MM.1S (cell line): ENCODE results near the gene SYTL3.

Experiments used
- DNase-seq: peaks from one replicate; pipeline ENCODE4 v3.0.0-alpha.2; 2015
- H2AFZ ChIP-seq: fragments of 300-600 bp; sonication (generic); 2 replicates; pipeline ENCODE4 v1.6.0; 2016; ENCODE audit warnings: antibody characterized with exemption, low read length
- H3F3A ChIP-seq: fragments of 300-600 bp; sonication (generic); 2 replicates; pipeline ENCODE4 v1.6.1; 2016; ENCODE audit warnings: mild to moderate bottlenecking, antibody characterized with exemption, low read length, moderate library complexity, mixed read lengths; ENCODE audit not compliant: insufficient read depth
- H3K27ac ChIP-seq: fragments of 300-600 bp; sonication (generic); 2 replicates; pipeline ENCODE4 v1.5.1; 2016; ENCODE audit warnings: mild to moderate bottlenecking, low read length
- H3K27me3 ChIP-seq: fragments of 300-600 bp; sonication (generic); replicated peaks from 2 replicates; pipeline ENCODE4 v1.6.0; 2016; ENCODE audit warnings: low read length; ENCODE audit not compliant: insufficient read depth
- H3K36me3 ChIP-seq: fragments of 300-600 bp; sonication (generic); replicated peaks from 2 replicates; pipeline ENCODE4 v1.6.1; 2016; ENCODE audit warnings: mild to moderate bottlenecking, low read length, mixed read lengths; ENCODE audit not compliant: insufficient read depth
- H3K4me1 ChIP-seq: fragments of 300-600 bp; sonication (generic); 2 replicates; pipeline ENCODE4 v1.6.1; 2016; ENCODE audit warnings: low read length, mixed read lengths
- H3K4me2 ChIP-seq: fragments of 300-600 bp; sonication (generic); 2 replicates; pipeline ENCODE4 v1.6.0; 2016; ENCODE audit warnings: low read depth, low read length
- H3K4me3 ChIP-seq: fragments of 300-600 bp; sonication (generic); 2 replicates; pipeline ENCODE4 v1.5.1; 2016; ENCODE audit warnings: low read length, mixed read lengths
- H3K79me2 ChIP-seq: fragments of 300-600 bp; sonication (generic); 2 replicates; pipeline ENCODE4 v1.6.1; 2016; ENCODE audit warnings: mixed run types, low read length, mixed read lengths
- H3K9ac ChIP-seq: fragments of 300-600 bp; sonication (generic); 2 replicates; pipeline ENCODE4 v1.6.1; 2016; ENCODE audit warnings: low read length, mixed read lengths
- H3K9me2 ChIP-seq: fragments of 300-600 bp; sonication (generic); replicated peaks from 2 replicates; pipeline ENCODE4 v1.6.1; 2016; ENCODE audit warnings: mild to moderate bottlenecking, low read length, mixed read lengths; ENCODE audit not compliant: insufficient read depth
- H3K9me3 ChIP-seq: fragments of 300-600 bp; sonication (generic); replicated peaks from 2 replicates; pipeline ENCODE4 v1.6.1; 2016; ENCODE audit warnings: mild to moderate bottlenecking, low read length, mixed read lengths; ENCODE audit not compliant: insufficient read depth
- H4K20me1 ChIP-seq: fragments of 300-600 bp; sonication (generic); 2 replicates; pipeline ENCODE4 v1.6.1; 2016; ENCODE audit warnings: mild to moderate bottlenecking, low read length, moderate library complexity, mixed read lengths; ENCODE audit not compliant: insufficient read depth
- EZH2 ChIP-seq: fragments of 300-600 bp; sonication (generic); optimal IDR thresholded peaks from 2 replicates; pipeline ENCODE3; 2017; ENCODE audit warnings: low read depth, mild to moderate bottlenecking, antibody characterized with exemption, low read length, mixed read lengths
- EZH2phosphoT487 ChIP-seq: fragments of 300-600 bp; sonication (generic); IDR thresholded peaks from 2 replicates; pipeline ENCODE4 v1.6.1; 2018; ENCODE audit warnings: antibody characterized with exemption, low read length
- TF ChIP-seq, protein P1 (sequence below): fragments of 300-600 bp; sonication (generic); IDR thresholded peaks from 2 replicates; pipeline ENCODE4 v1.5.1; 2016; ENCODE audit warnings: antibody characterized with exemption, low read length, mixed read lengths

SYTL3 gene, protein sequence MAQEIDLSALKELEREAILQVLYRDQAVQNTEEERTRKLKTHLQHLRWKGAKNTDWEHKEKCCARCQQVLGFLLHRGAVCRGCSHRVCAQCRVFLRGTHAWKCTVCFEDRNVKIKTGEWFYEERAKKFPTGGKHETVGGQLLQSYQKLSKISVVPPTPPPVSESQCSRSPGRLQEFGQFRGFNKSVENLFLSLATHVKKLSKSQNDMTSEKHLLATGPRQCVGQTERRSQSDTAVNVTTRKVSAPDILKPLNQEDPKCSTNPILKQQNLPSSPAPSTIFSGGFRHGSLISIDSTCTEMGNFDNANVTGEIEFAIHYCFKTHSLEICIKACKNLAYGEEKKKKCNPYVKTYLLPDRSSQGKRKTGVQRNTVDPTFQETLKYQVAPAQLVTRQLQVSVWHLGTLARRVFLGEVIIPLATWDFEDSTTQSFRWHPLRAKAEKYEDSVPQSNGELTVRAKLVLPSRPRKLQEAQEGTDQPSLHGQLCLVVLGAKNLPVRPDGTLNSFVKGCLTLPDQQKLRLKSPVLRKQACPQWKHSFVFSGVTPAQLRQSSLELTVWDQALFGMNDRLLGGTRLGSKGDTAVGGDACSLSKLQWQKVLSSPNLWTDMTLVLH

DNA sequence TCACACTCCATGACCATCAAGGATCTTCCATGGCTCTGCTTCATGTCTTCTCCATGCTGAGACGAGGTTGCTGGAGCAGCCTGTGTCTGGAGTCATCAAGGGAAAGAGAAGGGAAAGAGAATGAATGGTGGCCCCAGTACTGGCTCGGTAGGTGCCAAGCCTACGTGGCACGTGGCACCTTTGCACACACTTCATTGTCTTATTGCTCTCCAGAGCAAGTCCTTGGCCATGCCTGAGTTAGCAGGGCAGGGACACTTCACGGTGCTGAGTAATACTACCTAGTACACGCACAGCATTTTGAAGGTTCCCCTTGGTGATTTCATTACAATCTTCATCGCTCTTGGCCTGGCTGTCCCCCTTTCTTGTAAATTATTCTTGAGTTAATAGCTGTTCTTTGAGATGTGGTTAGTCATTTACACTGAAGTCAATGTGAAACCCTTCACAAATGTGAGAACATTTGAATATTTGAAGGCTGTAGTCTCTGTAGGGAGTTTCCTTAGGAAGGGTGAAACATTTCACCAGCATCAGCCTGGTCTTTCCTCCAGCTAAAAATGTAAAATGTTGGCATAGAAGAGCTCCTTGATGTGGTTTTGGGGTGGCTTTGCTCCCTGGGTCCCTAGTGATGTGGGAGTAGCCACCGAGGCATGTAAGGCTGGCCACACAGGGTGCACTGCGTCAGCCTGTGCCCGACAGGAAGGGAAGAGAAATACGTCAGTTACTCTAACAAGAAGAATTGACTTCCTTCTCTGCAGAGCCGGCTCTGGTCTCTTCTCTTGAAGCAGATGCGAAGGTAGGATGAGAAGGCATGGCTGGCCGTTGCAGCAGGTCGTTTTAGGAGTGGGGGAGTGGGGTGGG is at the start of gene SYTL3:
SYTL3 (plus strand) TSS at position 766 of the 855 bp plus-strand sequence. CDS start 13,215 bp downstream, outside the sequence.
- Histone ChIP-seq H3K27me3 (peaks cover 3% of the 10 kb centered on the region; the same call in 1 of the 2 replicates), H3K4me1 (peaks cover 22% of the 10 kb centered on the region), H3F3A (peaks cover 24% of the 10 kb centered on the region), H3K4me3 (no peak within 1 kb of the TSS), H3K36me3 (no peaks in the 10 kb centered on the region), H3K79me2 (no peaks in the 10 kb centered on the region), H3K9me2 (no peaks in the 10 kb centered on the region), H2AFZ (no peak within 1 kb of the TSS), H4K20me1 (no peaks in the 10 kb centered on the region), H3K27ac (peak within 1 kb of the TSS; percentile 27; the same call in 1 of the 2 replicates), H3K9ac (no peak within 1 kb of the TSS), H3K4me2 (no peak within 1 kb of the TSS), H3K9me3 (no peaks in the 10 kb centered on the region)
- DNase-seq: peak; percentile 34
- TF ChIP-seq EZH2phosphoT487 (no peak), EZH2 (no peak)
- TF ChIP-seq, protein P1, sequence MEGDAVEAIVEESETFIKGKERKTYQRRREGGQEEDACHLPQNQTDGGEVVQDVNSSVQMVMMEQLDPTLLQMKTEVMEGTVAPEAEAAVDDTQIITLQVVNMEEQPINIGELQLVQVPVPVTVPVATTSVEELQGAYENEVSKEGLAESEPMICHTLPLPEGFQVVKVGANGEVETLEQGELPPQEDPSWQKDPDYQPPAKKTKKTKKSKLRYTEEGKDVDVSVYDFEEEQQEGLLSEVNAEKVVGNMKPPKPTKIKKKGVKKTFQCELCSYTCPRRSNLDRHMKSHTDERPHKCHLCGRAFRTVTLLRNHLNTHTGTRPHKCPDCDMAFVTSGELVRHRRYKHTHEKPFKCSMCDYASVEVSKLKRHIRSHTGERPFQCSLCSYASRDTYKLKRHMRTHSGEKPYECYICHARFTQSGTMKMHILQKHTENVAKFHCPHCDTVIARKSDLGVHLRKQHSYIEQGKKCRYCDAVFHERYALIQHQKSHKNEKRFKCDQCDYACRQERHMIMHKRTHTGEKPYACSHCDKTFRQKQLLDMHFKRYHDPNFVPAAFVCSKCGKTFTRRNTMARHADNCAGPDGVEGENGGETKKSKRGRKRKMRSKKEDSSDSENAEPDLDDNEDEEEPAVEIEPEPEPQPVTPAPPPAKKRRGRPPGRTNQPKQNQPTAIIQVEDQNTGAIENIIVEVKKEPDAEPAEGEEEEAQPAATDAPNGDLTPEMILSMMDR: no peak

DNA sequence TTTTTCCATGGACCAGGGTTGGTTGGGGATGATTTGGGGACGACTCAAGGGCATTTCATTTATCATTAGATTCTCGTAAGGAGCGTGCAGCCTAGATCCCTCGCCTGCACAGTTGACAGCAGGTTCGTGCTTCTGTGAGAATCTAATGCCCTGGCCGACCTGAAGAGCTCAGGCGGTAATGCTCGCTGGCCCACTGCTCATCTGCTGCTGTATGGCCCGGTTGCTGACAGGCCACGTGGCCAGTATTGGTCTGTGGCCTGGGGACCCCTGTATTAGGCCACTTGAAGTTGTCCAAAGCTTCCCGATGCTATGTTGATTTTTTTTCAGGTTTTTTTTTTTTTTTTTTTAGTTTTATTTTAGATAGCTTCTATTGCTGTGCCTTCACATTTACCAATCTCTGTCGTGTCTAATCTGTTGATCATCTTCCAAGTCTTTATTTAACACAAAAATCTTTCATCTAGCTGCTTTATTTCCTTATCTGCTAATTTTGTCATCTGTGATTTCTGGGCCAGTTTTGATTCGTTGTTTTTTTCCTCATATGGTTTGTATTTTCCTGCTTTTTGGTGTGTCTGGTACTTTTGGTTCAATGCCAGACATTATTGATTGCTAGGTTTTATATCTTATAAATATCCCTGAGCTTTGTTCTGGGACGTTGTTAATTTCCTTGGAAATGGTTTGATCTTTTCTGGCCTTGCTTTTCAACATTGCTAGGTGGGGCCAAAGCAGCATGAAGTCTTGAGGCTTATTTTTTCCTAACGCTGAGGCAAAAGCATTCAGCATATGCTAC is 46.4 kb upstream of the SYTL3 start:
- H3K27ac ChIP-seq: no peak overlapping the region
- H3K4me3 ChIP-seq: no peak overlapping the region
- H3K27me3 ChIP-seq: no peaks in the 10 kb centered on the region
- H2AFZ ChIP-seq: no peak overlapping the region
- no peak overlapping the region for H3K9ac ChIP-seq
- H3F3A ChIP-seq: no peaks in the 10 kb centered on the region
- H3K9me3 ChIP-seq: no peaks in the 10 kb centered on the region
- H3K4me1 ChIP-seq: no peaks in the 10 kb centered on the region
- no peaks in the 10 kb centered on the region for H4K20me1 ChIP-seq
- no peak for DNase-seq
- no peak overlapping the region for H3K4me2 ChIP-seq
- no peaks in the 10 kb centered on the region for H3K79me2 ChIP-seq
- no peaks in the 10 kb centered on the region for H3K36me3 ChIP-seq
- TF ChIP-seq EZH2 (no peak), EZH2phosphoT487 (no peak)
- TF ChIP-seq, protein P1: no peak
- no peaks in the 10 kb centered on the region for H3K9me2 ChIP-seq

DNA sequence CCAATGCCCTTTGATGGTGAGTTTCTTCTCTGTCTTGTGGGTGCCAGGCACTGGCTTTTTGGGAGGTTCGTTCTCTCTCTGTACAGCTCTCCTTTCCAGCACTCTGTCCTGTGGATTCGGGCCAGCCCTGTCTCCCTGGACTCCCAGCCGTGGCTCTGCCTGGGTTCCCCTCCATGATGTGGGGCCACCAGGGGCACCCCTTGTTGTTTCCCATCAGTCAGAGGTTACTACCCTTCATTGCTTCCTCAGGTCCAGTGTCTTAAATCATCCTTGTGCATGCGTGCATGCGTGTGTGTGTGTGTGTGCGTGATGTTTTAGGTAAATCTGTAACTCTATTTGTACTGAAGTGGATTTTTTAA is 45.8 kb upstream of the SYTL3 start:
- TF ChIP-seq EZH2 (no peak), EZH2phosphoT487 (no peak)
- TF ChIP-seq, protein P1: no peak
- no peak overlapping the region for H3K27ac ChIP-seq
- no peak overlapping the region for H3K4me2 ChIP-seq
- no peaks in the 10 kb centered on the region for H3F3A ChIP-seq
- H3K79me2 ChIP-seq: no peaks in the 10 kb centered on the region
- no peak overlapping the region for H3K4me3 ChIP-seq
- no peaks in the 10 kb centered on the region for H3K27me3 ChIP-seq
- H3K36me3 ChIP-seq: no peaks in the 10 kb centered on the region
- no peaks in the 10 kb centered on the region for H3K9me3 ChIP-seq
- no peaks in the 10 kb centered on the region for H3K9me2 ChIP-seq
- no peak overlapping the region for H3K9ac ChIP-seq
- DNase-seq: no peak
- no peak overlapping the region for H2AFZ ChIP-seq
- H3K4me1 ChIP-seq: no peaks in the 10 kb centered on the region
- no peaks in the 10 kb centered on the region for H4K20me1 ChIP-seq
